Breast epithelium (tissue), 3 donors: ENCODE measurements around the gene FBRS.

ENCODE experiments used
- CTCF ChIP-seq, 3 donors: fragments of 450-650 bp; IDR thresholded peaks; one replicate each; pipeline ENCODE4 v1.5.1; 2016 to 2017; ENCODE audit warnings: antibody characterized with exemption in 3 of 3, mild to moderate bottlenecking in 3 of 3, moderate library complexity in 3 of 3
- POLR2A ChIP-seq: fragments of 450-650 bp; IDR thresholded peaks from one replicate; pipeline ENCODE4 v1.6.1; 2016; ENCODE audit warnings: antibody characterized with exemption, mild to moderate bottlenecking, moderate library complexity
- POLR2AphosphoS5 ChIP-seq, 3 donors: sonication (generic); formaldehyde crosslinking; IDR thresholded peaks; one replicate each; pipeline ENCODE4 v1.6.1; 2017; ENCODE audit warnings: antibody characterized with exemption in 3 of 3

- TF ChIP-seq CTCF (IDR thresholded peaks at IDR 0.05) (no peak), POLR2A (no peak), POLR2AphosphoS5 (IDR thresholded peaks at IDR 0.05) (no peak)
Measured at GRCh38 chr16:30668393-30668792, 10.2 kb downstream of the FBRS start.
